Smooth muscle cell (in vitro differentiated cells): ENCODE measurements around the gene SGCD. TPM values are rescaled to one million over a fixed set of nuclear protein-coding genes. Genes with fewer than 3 reads are reported as not detected.
A peak's percentile ranks its signal among the peaks of the same experiment; 100 is the strongest.

Source experiments
- DNase-seq: peaks from one replicate; lab custom pipeline; 2025; ENCODE audit not compliant: unreplicated experiment; lab: John Stamatoyannopoulos, UW
- H2AFZ ChIP-seq: fragments of 200-600 bp; sonication (generic); 2 replicates; pipeline ENCODE4 v1.6.0; 2016; ENCODE audit warnings: antibody characterized with exemption, low read depth, mild to moderate bottlenecking
- H3F3A ChIP-seq: fragments of 200-600 bp; sonication (generic); 2 replicates; pipeline ENCODE4 v1.6.0; 2017; ENCODE audit warnings: antibody characterized with exemption, low read depth
- H3K27ac ChIP-seq: fragments of 200-600 bp; sonication (generic); 2 replicates; pipeline ENCODE4 v1.5.1; 2016; ENCODE audit warnings: low read depth, mild to moderate bottlenecking
- H3K27me3 ChIP-seq: fragments of 200-600 bp; sonication (generic); 2 replicates; pipeline ENCODE4 v1.6.1; 2016; ENCODE audit warnings: low read depth, mild to moderate bottlenecking
- H3K36me3 ChIP-seq: fragments of 200-600 bp; sonication (generic); 2 replicates; pipeline ENCODE4 v1.5.1; 2016; ENCODE audit warnings: low read depth
- H3K4me1 ChIP-seq: fragments of 200-600 bp; sonication (generic); 2 replicates; pipeline ENCODE4 v1.5.1; 2016; ENCODE audit warnings: low read depth
- H3K4me2 ChIP-seq: fragments of 200-600 bp; sonication (generic); 2 replicates; pipeline ENCODE4 v1.6.0; 2016; ENCODE audit warnings: mild to moderate bottlenecking
- H3K4me3 ChIP-seq: fragments of 200-600 bp; sonication (generic); 2 replicates; pipeline ENCODE4 v1.5.1; 2016; ENCODE audit warnings: mild to moderate bottlenecking
- H3K79me2 ChIP-seq: fragments of 200-600 bp; sonication (generic); 2 replicates; pipeline ENCODE4 v1.6.0; 2016; ENCODE audit warnings: low read depth, mild to moderate bottlenecking
- H3K9ac ChIP-seq: fragments of 200-600 bp; sonication (generic); 2 replicates; pipeline ENCODE4 v1.6.0; 2016; ENCODE audit warnings: low read depth
- H3K9me3 ChIP-seq: fragments of 200-600 bp; sonication (generic); replicated peaks from 2 replicates; pipeline ENCODE4 v1.5.1; 2016; ENCODE audit warnings: low read depth
- H4K20me1 ChIP-seq: fragments of 200-600 bp; sonication (generic); 2 replicates; pipeline ENCODE4 v1.6.0; 2016; ENCODE audit warnings: low read depth
- WGBS: methylation state at CpG from one replicate; pipeline ENCODE4 v1.1.7; 2016; ENCODE audit warnings: low lambda C conversion rate; 5-methylcytosine and 5-hydroxymethylcytosine counted together
- polyA plus RNA-seq: library from polyadenylated mRNA; unstranded; fragments of >200 nt; fragmentation: Nextera tagmentation; extraction: Ambion mirVana; gene quantifications from 2 replicates; pipeline ENCODE4 v1.2.1, GENCODE V29; 2016
- total RNA-seq: library from RNA; depleted of rRNA; stranded (reverse); fragments of >200 nt; gene quantifications from 2 replicates; pipeline ENCODE4 v1.2.3, GENCODE V29; 2014
- TF ChIP-seq, protein P1 (sequence below): fragments of 200-600 bp; sonication (generic); IDR thresholded peaks from 2 replicates; pipeline ENCODE4 v1.5.1; 2017; ENCODE audit warnings: borderline replicate concordance, mild to moderate bottlenecking, antibody characterized with exemption; ENCODE audit not compliant: insufficient read depth, poor library complexity, severe bottlenecking

Gene SGCD
- total and polyA plus RNA-seq, 2 experiments from 2014 or later: 1.6 to 3.5 TPM

DNA sequence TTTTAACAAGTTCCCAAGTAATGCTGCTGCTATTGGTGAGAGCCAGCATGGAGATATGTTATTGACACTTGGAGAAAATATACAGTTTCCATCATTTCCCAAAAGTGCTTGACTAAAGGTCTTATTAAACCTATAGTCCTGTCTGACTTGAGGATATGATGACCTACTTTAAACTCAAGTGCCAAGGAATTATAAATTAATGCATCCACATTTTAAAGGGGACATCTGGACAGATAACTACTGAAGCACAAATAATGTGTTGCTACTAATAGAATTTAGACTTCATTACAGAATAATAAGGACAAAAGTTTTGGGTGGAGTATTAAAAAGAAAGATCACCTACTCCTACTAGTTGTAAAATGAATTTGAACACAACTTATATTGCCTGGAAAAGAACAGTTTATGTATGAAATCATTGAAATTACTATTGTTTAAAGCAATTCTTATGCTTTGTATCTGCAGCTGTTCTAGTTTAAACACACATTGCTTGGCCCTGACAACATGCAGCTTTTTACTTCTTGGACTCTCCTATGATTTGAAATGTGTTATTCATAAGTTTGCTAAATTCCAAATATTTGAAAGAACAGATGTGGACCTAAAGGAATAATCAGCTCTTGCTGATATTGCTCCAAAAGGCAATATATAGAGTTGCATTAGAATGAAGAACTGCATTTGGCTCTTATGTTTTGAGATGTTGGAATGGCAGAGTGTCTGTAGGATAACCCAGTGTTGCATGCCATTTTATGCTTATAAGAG, 73.4 kb downstream of the SGCD start:
- Histone ChIP-seq H3K9me3 (no peaks in the 10 kb centered on the region), H3K27me3 (no peaks in the 10 kb centered on the region), H2AFZ (no peak overlapping the region), H3F3A (no peaks in the 10 kb centered on the region), H3K4me3 (no peak overlapping the region), H4K20me1 (no peaks in the 10 kb centered on the region), H3K4me1 (no peaks in the 10 kb centered on the region), H3K27ac (no peak overlapping the region), H3K9ac (no peak overlapping the region), H3K36me3 (no peaks in the 10 kb centered on the region), H3K79me2 (no peaks in the 10 kb centered on the region), H3K4me2 (no peak overlapping the region)
- DNase-seq: no peak
- TF ChIP-seq, protein P1, sequence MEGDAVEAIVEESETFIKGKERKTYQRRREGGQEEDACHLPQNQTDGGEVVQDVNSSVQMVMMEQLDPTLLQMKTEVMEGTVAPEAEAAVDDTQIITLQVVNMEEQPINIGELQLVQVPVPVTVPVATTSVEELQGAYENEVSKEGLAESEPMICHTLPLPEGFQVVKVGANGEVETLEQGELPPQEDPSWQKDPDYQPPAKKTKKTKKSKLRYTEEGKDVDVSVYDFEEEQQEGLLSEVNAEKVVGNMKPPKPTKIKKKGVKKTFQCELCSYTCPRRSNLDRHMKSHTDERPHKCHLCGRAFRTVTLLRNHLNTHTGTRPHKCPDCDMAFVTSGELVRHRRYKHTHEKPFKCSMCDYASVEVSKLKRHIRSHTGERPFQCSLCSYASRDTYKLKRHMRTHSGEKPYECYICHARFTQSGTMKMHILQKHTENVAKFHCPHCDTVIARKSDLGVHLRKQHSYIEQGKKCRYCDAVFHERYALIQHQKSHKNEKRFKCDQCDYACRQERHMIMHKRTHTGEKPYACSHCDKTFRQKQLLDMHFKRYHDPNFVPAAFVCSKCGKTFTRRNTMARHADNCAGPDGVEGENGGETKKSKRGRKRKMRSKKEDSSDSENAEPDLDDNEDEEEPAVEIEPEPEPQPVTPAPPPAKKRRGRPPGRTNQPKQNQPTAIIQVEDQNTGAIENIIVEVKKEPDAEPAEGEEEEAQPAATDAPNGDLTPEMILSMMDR: no peak

DNA sequence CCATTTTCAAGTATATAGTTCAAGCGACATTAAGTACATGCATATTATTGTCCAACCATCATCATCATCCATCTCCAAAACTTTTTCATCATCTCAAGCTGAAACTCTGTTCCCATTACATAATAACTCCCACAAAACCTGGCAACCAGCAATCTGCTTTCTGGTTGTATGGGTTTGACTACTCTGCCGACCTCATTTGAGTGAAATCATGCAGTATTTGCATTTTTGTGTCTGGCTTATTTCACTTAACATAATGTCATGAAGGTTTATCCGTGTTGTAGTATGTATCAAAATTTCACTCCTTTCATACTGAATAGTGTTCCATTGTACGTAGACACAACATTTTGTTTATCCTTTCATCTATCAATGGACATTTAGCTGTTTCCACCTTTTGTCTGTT, 74.8 kb downstream of the SGCD start:
- no peaks in the 10 kb centered on the region for H3K79me2 ChIP-seq
- no peaks in the 10 kb centered on the region for H3F3A ChIP-seq
- no peaks in the 10 kb centered on the region for H3K27me3 ChIP-seq
- H2AFZ ChIP-seq: no peak overlapping the region
- peak overlapping the region; percentile 31 for H3K4me2 ChIP-seq
- H3K36me3 ChIP-seq: no peaks in the 10 kb centered on the region
- no peaks in the 10 kb centered on the region for H3K4me1 ChIP-seq
- DNase-seq: no peak
- TF ChIP-seq, protein P1: no peak
- no peaks in the 10 kb centered on the region for H3K9me3 ChIP-seq
- 87% methylated on average over 4 of the region's 4 CpGs for WGBS
- no peaks in the 10 kb centered on the region for H4K20me1 ChIP-seq
- H3K4me3 ChIP-seq: peak overlapping the region; percentile 15
- no peak overlapping the region for H3K9ac ChIP-seq
- peak overlapping the region; percentile 57 for H3K27ac ChIP-seq

DNA sequence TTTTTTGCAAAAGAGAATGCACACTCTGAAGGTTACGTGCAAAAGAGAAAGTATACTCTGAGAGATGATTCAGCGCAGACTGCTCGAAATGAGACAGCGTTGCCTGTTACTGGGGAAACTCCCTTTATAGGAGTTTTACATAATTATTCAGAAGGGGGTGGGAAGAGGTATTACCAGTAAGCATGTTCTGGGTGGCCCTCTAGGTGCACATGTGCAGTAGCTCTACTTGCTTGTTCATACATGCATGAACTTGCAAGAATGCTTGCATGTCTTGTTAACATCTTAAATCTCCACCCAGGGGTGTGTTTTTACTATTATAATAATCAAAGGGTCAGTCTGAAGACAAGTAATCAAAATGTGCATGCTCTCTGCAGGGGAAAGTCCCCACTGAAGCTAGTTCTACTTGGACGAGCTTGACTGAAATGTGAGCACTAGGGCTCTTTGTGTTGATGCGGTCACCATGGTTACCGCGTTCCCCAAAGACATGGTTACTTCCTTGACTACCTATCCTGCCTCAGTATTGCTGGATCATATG, 75.5 kb downstream of the SGCD start:
- no peaks in the 10 kb centered on the region for H4K20me1 ChIP-seq
- H3K9ac ChIP-seq: no peak overlapping the region
- WGBS: 67% methylated on average over 8 of the region's 8 CpGs
- no peak overlapping the region for H3K4me2 ChIP-seq
- H3K27me3 ChIP-seq: no peaks in the 10 kb centered on the region
- H3K36me3 ChIP-seq: no peaks in the 10 kb centered on the region
- peak overlapping the region; percentile 15 for H3K4me3 ChIP-seq
- H3K79me2 ChIP-seq: no peaks in the 10 kb centered on the region
- H3F3A ChIP-seq: no peaks in the 10 kb centered on the region
- no peak overlapping the region for H2AFZ ChIP-seq
- peak overlapping the region; percentile 57 for H3K27ac ChIP-seq
- no peaks in the 10 kb centered on the region for H3K9me3 ChIP-seq
- TF ChIP-seq, protein P1: no peak
- no peak for DNase-seq
- H3K4me1 ChIP-seq: no peaks in the 10 kb centered on the region

DNA sequence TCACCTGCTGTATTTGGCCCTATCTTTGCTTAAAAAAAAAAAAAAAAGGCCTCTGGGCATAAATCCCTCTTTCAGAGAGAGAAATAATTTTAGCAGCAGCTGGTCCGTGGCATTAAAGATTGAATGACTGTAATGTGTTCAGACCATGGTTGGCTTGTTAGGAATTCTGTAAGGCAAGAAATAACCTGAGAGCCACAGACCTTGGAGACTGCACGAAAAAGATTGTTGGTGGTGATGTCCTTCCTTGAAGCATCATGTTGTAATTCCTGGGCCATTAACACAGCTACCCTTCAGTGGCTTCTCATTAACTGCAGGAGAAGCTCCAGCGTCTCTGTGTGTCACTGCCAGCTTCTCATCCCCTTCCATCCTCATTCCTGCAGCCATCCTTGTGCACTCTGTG, 79.0 kb downstream of the SGCD start:
- H4K20me1 ChIP-seq: no peaks in the 10 kb centered on the region
- H3K27me3 ChIP-seq: no peaks in the 10 kb centered on the region
- 89% methylated on average over 3 of the region's 3 CpGs for WGBS
- peaks cover 14% of the 10 kb centered on the region for H3F3A ChIP-seq
- H2AFZ ChIP-seq: no peak overlapping the region
- no peak for DNase-seq
- H3K9ac ChIP-seq: no peak overlapping the region
- H3K36me3 ChIP-seq: no peaks in the 10 kb centered on the region
- no peaks in the 10 kb centered on the region for H3K79me2 ChIP-seq
- no peak overlapping the region for H3K27ac ChIP-seq
- no peak overlapping the region for H3K4me3 ChIP-seq
- TF ChIP-seq, protein P1: no peak
- H3K4me2 ChIP-seq: no peak overlapping the region
- H3K9me3 ChIP-seq: no peaks in the 10 kb centered on the region
- H3K4me1 ChIP-seq: peaks cover 7% of the 10 kb centered on the region
